ENCODE measurements around the gene NPAS3.

Gene NPAS3

GRCh38 chr14:33045760-33046159, 107.1 kb downstream of the NPAS3 start:
- Histone ChIP-seq H3K36me3 (ENCODE audit: control insufficient read depth, insufficient read depth, low read length) (no peaks in the 10 kb centered on the region), H3K27me3 (ENCODE audit: control insufficient read depth, insufficient read depth, low read length) (peaks cover 2% of the 10 kb centered on the region; the same call in 1 of the 2 replicates), H3K9me3 (ENCODE audit: control insufficient read depth, insufficient read depth, low read length) (no peaks in the 10 kb centered on the region), H3K27ac (ENCODE audit: low read length) (no peak overlapping the region), H3K4me1 (ENCODE audit: control insufficient read depth, insufficient read depth, low read length) (no peaks in the 10 kb centered on the region), H3K4me3 (ENCODE audit: low read length) (no peak overlapping the region)
- no CpG with 5 or more reads among the region's 4 CpGs for WGBS (ENCODE audit: insufficient coverage, insufficient read length)
- no peak for DNase-seq (ENCODE audit: low read depth, low spot score)

GRCh38 chr14:33052943-33053342, 114.3 kb downstream of the NPAS3 start:
- no peak overlapping the region for H3K27ac ChIP-seq (ENCODE audit: low read length)
- H3K27me3 ChIP-seq (ENCODE audit: control insufficient read depth, insufficient read depth, low read length) = peaks cover 2% of the 10 kb centered on the region; the same call in 1 of the 2 replicates
- WGBS (ENCODE audit: insufficient coverage, insufficient read length) = no CpG with 5 or more reads among the region's 2 CpGs
- H3K36me3 ChIP-seq (ENCODE audit: control insufficient read depth, insufficient read depth, low read length) = no peaks in the 10 kb centered on the region
- no peaks in the 10 kb centered on the region for H3K4me1 ChIP-seq (ENCODE audit: control insufficient read depth, insufficient read depth, low read length)
- H3K4me3 ChIP-seq (ENCODE audit: low read length) = no peak overlapping the region
- no peaks in the 10 kb centered on the region for H3K9me3 ChIP-seq (ENCODE audit: control insufficient read depth, insufficient read depth, low read length)
- no peak for DNase-seq (ENCODE audit: low read depth, low spot score)

DNA sequence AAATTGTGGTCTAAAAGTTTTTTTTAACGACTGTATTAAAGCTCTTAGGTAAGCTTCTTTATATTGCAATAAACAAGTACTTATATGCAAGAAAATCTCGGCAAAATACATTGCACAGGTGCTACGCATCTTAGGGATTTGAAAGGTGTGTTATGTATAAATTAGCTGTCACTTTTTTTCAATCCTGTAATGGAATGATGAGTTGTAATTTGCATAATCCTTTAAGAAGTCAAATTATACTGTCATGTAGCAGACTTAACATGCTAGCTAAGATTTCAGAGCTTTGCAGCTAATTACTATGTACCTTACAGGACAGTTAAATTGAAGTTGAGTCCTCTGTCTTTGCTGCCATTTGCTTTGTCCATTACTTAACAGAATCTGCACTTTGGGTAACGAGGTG, 117.5 kb downstream of the NPAS3 start:
- no peak for DNase-seq (ENCODE audit: low read depth, low spot score)
- Histone ChIP-seq H3K27ac (ENCODE audit: low read length) (no peak overlapping the region), H3K4me3 (ENCODE audit: low read length) (no peak overlapping the region), H3K36me3 (ENCODE audit: control insufficient read depth, insufficient read depth, low read length) (no peaks in the 10 kb centered on the region), H3K4me1 (ENCODE audit: control insufficient read depth, insufficient read depth, low read length) (no peaks in the 10 kb centered on the region), H3K27me3 (ENCODE audit: control insufficient read depth, insufficient read depth, low read length) (no peaks in the 10 kb centered on the region), H3K9me3 (ENCODE audit: control insufficient read depth, insufficient read depth, low read length) (no peaks in the 10 kb centered on the region)
- WGBS (ENCODE audit: insufficient coverage, insufficient read length) = no CpG with 5 or more reads among the region's 4 CpGs

DNA sequence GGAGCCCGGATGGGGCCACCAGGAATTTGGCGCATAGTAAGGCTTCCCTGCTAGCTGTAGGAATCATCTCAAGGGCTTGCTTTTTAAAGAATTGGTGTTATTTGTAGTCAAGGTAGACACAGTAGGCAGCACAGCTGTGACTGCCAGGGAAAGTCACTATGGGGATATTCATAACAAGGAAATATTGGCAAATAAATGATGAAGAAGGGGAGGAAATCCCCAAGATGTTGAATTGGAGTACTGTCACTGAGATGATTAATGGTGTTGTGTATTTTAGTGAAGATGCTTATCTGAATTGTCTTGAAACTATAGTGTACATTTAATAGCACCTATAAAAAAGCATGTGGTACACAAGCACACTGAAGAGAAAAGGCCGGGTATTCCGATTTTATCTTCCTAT, 118.9 kb downstream of the NPAS3 start:
- H3K27ac ChIP-seq (ENCODE audit: low read length) = no peak overlapping the region
- WGBS (ENCODE audit: insufficient coverage, insufficient read length) = no CpG with 5 or more reads among the region's 4 CpGs

GRCh38 chr14:33061667-33062325, 123.1 kb downstream of the NPAS3 start:
- no peaks in the 10 kb centered on the region for H3K27me3 ChIP-seq (ENCODE audit: control insufficient read depth, insufficient read depth, low read length)
- no peaks in the 10 kb centered on the region; the same call in 1 of the 2 replicates for H3K4me1 ChIP-seq (ENCODE audit: control insufficient read depth, insufficient read depth, low read length)
- H3K9me3 ChIP-seq (ENCODE audit: control insufficient read depth, insufficient read depth, low read length) = no peaks in the 10 kb centered on the region
- H3K36me3 ChIP-seq (ENCODE audit: control insufficient read depth, insufficient read depth, low read length) = no peaks in the 10 kb centered on the region
- DNase-seq (ENCODE audit: low read depth, low spot score) = no peak
- H3K27ac ChIP-seq (ENCODE audit: low read length) = no peak overlapping the region
- H3K4me3 ChIP-seq (ENCODE audit: low read length) = no peak overlapping the region
- WGBS (ENCODE audit: insufficient coverage, insufficient read length) = no CpG with 5 or more reads among the region's 6 CpGs

More for the DNA sequence above, 118.9 kb downstream of the NPAS3 start:
- Histone ChIP-seq H3K27me3 (ENCODE audit: control insufficient read depth, insufficient read depth, low read length) (no peaks in the 10 kb centered on the region), H3K36me3 (ENCODE audit: control insufficient read depth, insufficient read depth, low read length) (no peaks in the 10 kb centered on the region), H3K4me1 (ENCODE audit: control insufficient read depth, insufficient read depth, low read length) (no peaks in the 10 kb centered on the region; the same call in 1 of the 2 replicates), H3K9me3 (ENCODE audit: control insufficient read depth, insufficient read depth, low read length) (no peaks in the 10 kb centered on the region), H3K4me3 (ENCODE audit: low read length) (no peak overlapping the region)
- no peak for DNase-seq (ENCODE audit: low read depth, low spot score)

DNA sequence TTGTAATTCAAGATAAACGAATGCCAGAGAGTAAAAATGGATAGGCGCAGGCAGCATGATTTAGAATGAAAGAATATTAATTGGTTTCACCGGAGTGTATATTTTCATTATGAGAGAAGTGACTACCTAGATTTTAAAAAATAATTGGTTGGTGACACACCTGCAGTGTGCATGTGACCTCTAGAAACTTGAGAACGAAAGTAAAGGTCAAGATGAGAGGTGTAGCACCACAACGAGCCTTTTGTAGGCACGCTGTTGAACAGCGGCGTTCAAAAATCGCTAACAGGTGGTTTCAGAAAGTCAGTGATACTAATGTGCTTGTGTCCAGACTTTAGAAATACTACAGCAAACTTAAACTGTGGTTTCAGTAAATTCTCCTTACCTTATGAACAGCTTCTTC, 123.8 kb downstream of the NPAS3 start:
- Histone ChIP-seq H3K9me3 (ENCODE audit: control insufficient read depth, insufficient read depth, low read length) (no peaks in the 10 kb centered on the region), H3K4me1 (ENCODE audit: control insufficient read depth, insufficient read depth, low read length) (no peaks in the 10 kb centered on the region; the same call in 1 of the 2 replicates), H3K36me3 (ENCODE audit: control insufficient read depth, insufficient read depth, low read length) (no peaks in the 10 kb centered on the region), H3K27me3 (ENCODE audit: control insufficient read depth, insufficient read depth, low read length) (no peaks in the 10 kb centered on the region), H3K27ac (ENCODE audit: low read length) (no peak overlapping the region), H3K4me3 (ENCODE audit: low read length) (no peak overlapping the region)
- 100% methylated on average over 1 of the region's 9 CpGs for whole genome bisulfite sequencing (ENCODE audit: insufficient coverage, insufficient read length)
- no peak for DNase-seq (ENCODE audit: low read depth, low spot score)

DNA sequence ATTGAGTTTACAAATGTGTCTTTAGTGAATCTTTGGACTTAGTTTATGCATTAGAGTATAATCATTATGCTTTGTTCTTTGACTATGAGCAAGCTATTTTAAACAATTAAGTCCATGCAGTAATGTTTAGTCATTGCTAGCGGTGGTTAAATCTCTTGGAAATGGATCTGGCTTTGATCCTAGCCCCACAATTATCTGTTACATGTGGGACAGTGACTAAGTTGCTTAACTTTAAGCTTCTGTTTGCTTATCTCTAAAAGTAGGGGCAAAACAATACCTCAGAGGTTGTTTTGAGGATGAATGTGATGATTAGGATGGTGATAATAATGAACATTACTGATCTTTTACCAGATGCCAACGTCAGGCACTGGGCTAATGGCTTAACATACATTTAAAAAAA, 124.2 kb downstream of the NPAS3 start:
- Histone ChIP-seq H3K4me1 (ENCODE audit: control insufficient read depth, insufficient read depth, low read length) (no peaks in the 10 kb centered on the region; the same call in 1 of the 2 replicates), H3K4me3 (ENCODE audit: low read length) (no peak overlapping the region), H3K27me3 (ENCODE audit: control insufficient read depth, insufficient read depth, low read length) (no peaks in the 10 kb centered on the region), H3K27ac (ENCODE audit: low read length) (no peak overlapping the region), H3K36me3 (ENCODE audit: control insufficient read depth, insufficient read depth, low read length) (no peaks in the 10 kb centered on the region), H3K9me3 (ENCODE audit: control insufficient read depth, insufficient read depth, low read length) (no peaks in the 10 kb centered on the region)
- WGBS (ENCODE audit: insufficient coverage, insufficient read length) = no CpG with 5 or more reads among the region's 2 CpGs
- DNase-seq (ENCODE audit: low read depth, low spot score) = no peak

GRCh38 chr14:33063521-33063920, 124.8 kb downstream of the NPAS3 start:
- no CpG with 5 or more reads among the region's 4 CpGs for WGBS (ENCODE audit: insufficient coverage, insufficient read length)
- Histone ChIP-seq H3K36me3 (ENCODE audit: control insufficient read depth, insufficient read depth, low read length) (no peaks in the 10 kb centered on the region), H3K27me3 (ENCODE audit: control insufficient read depth, insufficient read depth, low read length) (no peaks in the 10 kb centered on the region), H3K4me3 (ENCODE audit: low read length) (no peak overlapping the region), H3K27ac (ENCODE audit: low read length) (no peak overlapping the region), H3K4me1 (ENCODE audit: control insufficient read depth, insufficient read depth, low read length) (no peaks in the 10 kb centered on the region; the same call in 1 of the 2 replicates), H3K9me3 (ENCODE audit: control insufficient read depth, insufficient read depth, low read length) (no peaks in the 10 kb centered on the region)
- DNase-seq (ENCODE audit: low read depth, low spot score) = no peak

DNA sequence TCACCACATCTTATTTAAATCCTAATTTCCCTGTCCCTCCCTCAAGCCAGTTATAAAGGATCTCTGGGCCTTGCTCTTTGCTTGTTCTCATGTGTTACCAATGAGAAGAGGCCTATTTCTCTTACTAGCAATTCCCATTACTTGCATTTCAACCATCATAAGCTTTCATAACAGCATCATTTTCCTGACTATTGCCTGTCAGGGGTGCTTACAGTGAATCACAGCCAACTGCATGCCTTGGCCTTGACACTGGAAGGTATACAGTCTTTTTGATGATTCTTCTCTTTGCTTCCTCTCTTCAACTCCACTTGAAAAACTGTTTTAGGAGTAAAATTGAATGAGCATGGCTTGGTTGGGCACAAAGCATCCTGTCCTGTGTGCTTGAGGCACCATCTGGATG, 127.0 kb downstream of the NPAS3 start:
- H3K27me3 ChIP-seq (ENCODE audit: control insufficient read depth, insufficient read depth, low read length) = no peaks in the 10 kb centered on the region
- H3K9me3 ChIP-seq (ENCODE audit: control insufficient read depth, insufficient read depth, low read length) = no peaks in the 10 kb centered on the region
- H3K36me3 ChIP-seq (ENCODE audit: control insufficient read depth, insufficient read depth, low read length) = no peaks in the 10 kb centered on the region
- no peak overlapping the region for H3K27ac ChIP-seq (ENCODE audit: low read length)
- no peaks in the 10 kb centered on the region; the same call in 1 of the 2 replicates for H3K4me1 ChIP-seq (ENCODE audit: control insufficient read depth, insufficient read depth, low read length)
- DNase-seq (ENCODE audit: low read depth, low spot score) = no peak
- no peak overlapping the region for H3K4me3 ChIP-seq (ENCODE audit: low read length)

GRCh38 chr14:33068040-33068439, 129.4 kb downstream of the NPAS3 start:
- H3K9me3 ChIP-seq (ENCODE audit: control insufficient read depth, insufficient read depth, low read length) = no peaks in the 10 kb centered on the region
- no CpG with 5 or more reads among the region's 3 CpGs for WGBS (ENCODE audit: insufficient coverage, insufficient read length)
- no peaks in the 10 kb centered on the region for H3K4me1 ChIP-seq (ENCODE audit: control insufficient read depth, insufficient read depth, low read length)
- H3K27me3 ChIP-seq (ENCODE audit: control insufficient read depth, insufficient read depth, low read length) = no peaks in the 10 kb centered on the region
- no peak for DNase-seq (ENCODE audit: low read depth, low spot score)
- H3K36me3 ChIP-seq (ENCODE audit: control insufficient read depth, insufficient read depth, low read length) = no peaks in the 10 kb centered on the region
- H3K4me3 ChIP-seq (ENCODE audit: low read length) = no peak overlapping the region
- H3K27ac ChIP-seq (ENCODE audit: low read length) = no peak overlapping the region

- WGBS (ENCODE audit: insufficient coverage, insufficient read length) = no CpG with 5 or more reads among the region's 6 CpGs
- H3K27me3 ChIP-seq (ENCODE audit: control insufficient read depth, insufficient read depth, low read length) = no peaks in the 10 kb centered on the region
- H3K4me3 ChIP-seq (ENCODE audit: low read length) = no peak overlapping the region
- H3K27ac ChIP-seq (ENCODE audit: low read length) = no peak overlapping the region
- H3K4me1 ChIP-seq (ENCODE audit: control insufficient read depth, insufficient read depth, low read length) = no peaks in the 10 kb centered on the region
- no peaks in the 10 kb centered on the region for H3K9me3 ChIP-seq (ENCODE audit: control insufficient read depth, insufficient read depth, low read length)
- H3K36me3 ChIP-seq (ENCODE audit: control insufficient read depth, insufficient read depth, low read length) = no peaks in the 10 kb centered on the region
- DNase-seq (ENCODE audit: low read depth, low spot score) = no peak
These were observed 129.9 kb downstream of the NPAS3 start for GRCh38 chr14:33068626-33069025.
